Thoracic aorta (tissue), 2 donors: ENCODE data around the gene CEND1. TPM values are rescaled to one million over a fixed set of nuclear protein-coding genes. Genes with fewer than 3 reads are reported as not detected.

Experiments
- ATAC-seq: fragments of 150-250 bp; one replicate; pipeline ENCODE4 v1.8.0; 2017; ENCODE audit warnings: low read depth; ENCODE audit not compliant: insufficient number of reproducible peaks, low FRiP score
- DNase-seq: peaks from one replicate; pipeline ENCODE4 v3.0.0-alpha.2; 2020; ENCODE audit warnings: low spot score
- H3K27ac ChIP-seq, 2 donors: fragments of 200-600 bp; sonication (generic); 1 replicate in 1 of 2; 2 replicates in 1 of 2; pipeline ENCODE4 v1.5.1; 2016; ENCODE audit warnings: mild to moderate bottlenecking in 2 of 2, moderate library complexity in 2 of 2
- H3K27me3 ChIP-seq: fragments of 200-600 bp; sonication (generic); replicated peaks from 2 replicates; pipeline ENCODE4 v1.6.0; 2016; ENCODE audit warnings: mild to moderate bottlenecking; ENCODE audit not compliant: insufficient read depth
- H3K36me3 ChIP-seq: fragments of 200-600 bp; sonication (generic); one replicate; pipeline ENCODE4 v1.5.1; 2016
- H3K4me1 ChIP-seq, 2 donors: fragments of 200-600 bp; sonication (generic); 1 replicate in 1 of 2; 2 replicates in 1 of 2; pipeline versions ENCODE4 v1.5.1 to v1.6.0; 2016; ENCODE audit warnings: low read depth in 2 of 2, mild to moderate bottlenecking in 1 of 2; ENCODE audit not compliant: control insufficient read depth in 1 of 2
- H3K4me3 ChIP-seq: fragments of 200-600 bp; sonication (generic); 2 replicates; pipeline ENCODE4 v1.5.1; 2016; ENCODE audit warnings: mild to moderate bottlenecking
- H3K9me3 ChIP-seq: fragments of 200-600 bp; sonication (generic); 2 replicates; pipeline ENCODE4 v1.5.1; 2016
- total RNA-seq, 2 donors: library from RNA; depleted of rRNA; stranded (reverse); fragments of >200 nt; gene quantifications; one replicate each; pipeline versions ENCODE4 v1.1.0 to v1.2.3, GENCODE V29; 2016
- TF ChIP-seq, protein P1 (sequence below): fragments of 200-600 bp; sonication (generic); IDR thresholded peaks from one replicate; pipeline ENCODE4 v1.5.1; 2019; ENCODE audit warnings: antibody characterized with exemption

Gene CEND1
- total RNA-seq, 2 donors from 2014 or later, result not detected

DNA sequence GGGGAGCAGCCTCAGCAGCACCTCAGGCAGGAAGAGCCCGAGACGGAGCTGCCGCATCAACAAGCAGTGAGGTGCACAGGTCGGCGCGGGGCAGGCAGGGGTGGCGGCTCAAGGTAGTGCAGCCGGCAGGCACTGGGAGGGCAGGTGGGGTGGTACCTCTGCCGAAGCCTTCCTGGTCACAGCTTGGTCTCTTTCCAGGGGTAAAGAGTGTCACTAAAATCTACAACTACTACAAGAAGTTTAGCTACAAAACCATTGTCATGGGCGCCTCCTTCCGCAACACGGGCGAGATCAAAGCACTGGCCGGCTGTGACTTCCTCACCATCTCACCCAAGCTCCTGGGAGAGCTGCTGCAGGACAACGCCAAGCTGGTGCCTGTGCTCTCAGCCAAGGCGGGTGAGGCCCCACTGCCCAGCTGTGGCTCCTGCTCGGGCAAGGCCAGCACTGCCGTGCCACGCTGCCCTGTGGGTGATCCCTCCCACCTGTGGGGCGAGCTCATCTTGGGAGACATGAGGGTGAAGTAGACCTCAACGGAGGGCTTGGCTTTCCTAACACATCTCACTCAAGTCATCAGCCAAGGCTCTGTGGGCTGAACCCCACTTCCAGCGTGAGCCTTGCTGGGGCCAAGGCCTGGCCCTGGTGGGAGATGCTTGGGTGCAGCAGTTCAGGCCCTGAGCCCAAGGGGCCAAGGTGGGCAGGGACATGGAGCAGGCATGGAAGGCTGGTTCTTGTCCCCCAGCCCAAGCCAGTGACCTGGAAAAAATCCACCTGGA lies 26.2 kb downstream of the CEND1 start:
- Histone ChIP-seq H3K27ac (no peak overlapping the region), H3K4me1 (no peaks in the 10 kb centered on the region), H3K36me3 (peaks cover 39% of the 10 kb centered on the region), H3K4me3 (no peak overlapping the region), H3K9me3 (no peaks in the 10 kb centered on the region), H3K27me3 (no peaks in the 10 kb centered on the region)
- DNase-seq (no peak), ATAC-seq (no peak)
- TF ChIP-seq, protein P1, sequence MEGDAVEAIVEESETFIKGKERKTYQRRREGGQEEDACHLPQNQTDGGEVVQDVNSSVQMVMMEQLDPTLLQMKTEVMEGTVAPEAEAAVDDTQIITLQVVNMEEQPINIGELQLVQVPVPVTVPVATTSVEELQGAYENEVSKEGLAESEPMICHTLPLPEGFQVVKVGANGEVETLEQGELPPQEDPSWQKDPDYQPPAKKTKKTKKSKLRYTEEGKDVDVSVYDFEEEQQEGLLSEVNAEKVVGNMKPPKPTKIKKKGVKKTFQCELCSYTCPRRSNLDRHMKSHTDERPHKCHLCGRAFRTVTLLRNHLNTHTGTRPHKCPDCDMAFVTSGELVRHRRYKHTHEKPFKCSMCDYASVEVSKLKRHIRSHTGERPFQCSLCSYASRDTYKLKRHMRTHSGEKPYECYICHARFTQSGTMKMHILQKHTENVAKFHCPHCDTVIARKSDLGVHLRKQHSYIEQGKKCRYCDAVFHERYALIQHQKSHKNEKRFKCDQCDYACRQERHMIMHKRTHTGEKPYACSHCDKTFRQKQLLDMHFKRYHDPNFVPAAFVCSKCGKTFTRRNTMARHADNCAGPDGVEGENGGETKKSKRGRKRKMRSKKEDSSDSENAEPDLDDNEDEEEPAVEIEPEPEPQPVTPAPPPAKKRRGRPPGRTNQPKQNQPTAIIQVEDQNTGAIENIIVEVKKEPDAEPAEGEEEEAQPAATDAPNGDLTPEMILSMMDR, result no peak

DNA sequence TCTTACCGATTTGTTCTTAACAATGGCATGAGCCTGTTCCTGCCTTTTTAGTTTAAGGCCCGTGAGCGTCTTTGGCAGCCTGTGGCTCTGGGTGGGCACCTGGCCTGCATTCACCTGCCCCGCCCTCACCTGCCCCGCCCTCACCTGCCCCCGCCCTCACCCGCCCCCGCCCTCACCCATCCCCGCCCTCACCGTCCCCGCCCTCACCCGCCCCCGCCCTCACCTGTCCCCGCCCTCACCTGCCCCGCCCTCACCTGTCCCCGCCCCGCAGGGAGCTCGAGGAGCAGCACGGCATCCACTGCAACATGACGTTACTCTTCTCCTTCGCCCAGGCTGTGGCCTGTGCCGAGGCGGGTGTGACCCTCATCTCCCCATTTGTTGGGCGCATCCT lies 26.8 kb downstream of the CEND1 start:
- no peaks in the 10 kb centered on the region for H3K9me3 ChIP-seq
- TF ChIP-seq, protein P1, result no peak
- no peaks in the 10 kb centered on the region for H3K27me3 ChIP-seq
- ATAC-seq, result no peak
- H3K27ac ChIP-seq, result no peak overlapping the region
- no peak for DNase-seq
- H3K4me1 ChIP-seq, result no peaks in the 10 kb centered on the region
- H3K4me3 ChIP-seq, result no peak overlapping the region
- H3K36me3 ChIP-seq, result peaks cover 40% of the 10 kb centered on the region

DNA sequence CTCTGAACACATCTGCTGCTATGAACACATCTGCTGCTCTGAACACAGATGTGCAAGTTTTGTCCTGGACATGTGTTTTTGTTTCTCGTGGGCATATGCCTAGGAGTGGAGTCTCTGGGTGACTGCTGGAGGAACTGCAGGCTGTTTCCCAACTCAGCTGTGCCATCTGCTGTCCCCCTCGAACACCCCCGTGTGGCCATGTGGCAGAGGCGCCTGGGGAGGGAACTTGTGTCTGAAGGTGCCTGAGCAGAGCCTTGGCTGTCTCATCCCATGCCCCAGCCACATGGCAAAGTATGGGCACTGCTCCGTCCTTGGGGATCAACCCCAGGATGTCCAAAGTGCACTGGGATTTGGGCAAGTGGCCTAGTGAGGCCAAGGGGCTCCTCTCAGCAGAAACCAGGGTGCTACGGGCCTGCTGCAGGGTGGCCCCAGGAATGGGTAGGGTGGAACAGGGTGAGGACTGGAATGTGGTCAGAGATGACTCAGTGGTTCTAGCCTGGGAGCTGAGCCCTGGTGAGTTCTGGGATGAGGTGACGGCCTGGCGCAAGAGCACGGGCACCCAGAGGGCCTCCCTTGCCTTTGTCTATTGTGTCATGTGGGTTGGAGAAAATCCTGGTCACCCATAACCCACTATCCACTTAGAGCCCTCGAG lies 27.3 kb downstream of the CEND1 start:
- H3K9me3 ChIP-seq, result no peaks in the 10 kb centered on the region
- no peak overlapping the region for H3K4me3 ChIP-seq
- no peaks in the 10 kb centered on the region for H3K27me3 ChIP-seq
- peaks cover 42% of the 10 kb centered on the region for H3K36me3 ChIP-seq
- TF ChIP-seq, protein P1, result no peak
- H3K4me1 ChIP-seq, result no peaks in the 10 kb centered on the region
- no peak overlapping the region for H3K27ac ChIP-seq
- no peak for ATAC-seq
- no peak for DNase-seq

DNA sequence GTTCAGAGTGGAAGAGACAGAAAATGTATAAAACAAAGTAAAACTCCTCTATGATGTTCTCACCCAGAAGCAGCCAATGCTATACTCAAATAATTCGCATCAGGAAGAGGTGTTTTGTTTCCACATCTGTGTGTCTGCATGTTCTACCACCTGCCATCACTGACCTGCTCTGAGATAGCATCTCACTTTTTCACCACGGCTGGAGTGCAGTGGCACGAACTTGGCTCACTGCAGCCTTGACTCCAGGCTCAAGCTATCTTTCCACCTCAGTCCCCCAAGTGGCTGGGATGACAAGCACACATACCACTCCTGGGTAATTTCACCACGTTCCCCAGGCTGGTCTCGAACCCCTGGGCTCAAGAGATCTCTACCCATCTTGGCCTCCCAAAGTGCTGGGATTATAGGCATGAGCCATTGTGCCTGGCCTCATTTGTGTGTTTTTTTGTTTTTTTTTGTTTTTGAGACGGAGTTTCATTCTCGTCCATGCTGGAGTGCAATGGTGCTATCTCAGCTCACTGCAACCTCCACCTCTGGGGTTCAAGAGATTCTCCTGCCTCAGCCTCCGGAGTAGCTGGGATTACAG lies 28.3 kb downstream of the CEND1 start:
- H3K27ac ChIP-seq, result no peak overlapping the region
- peaks cover 49% of the 10 kb centered on the region for H3K36me3 ChIP-seq
- no peaks in the 10 kb centered on the region for H3K4me1 ChIP-seq
- H3K9me3 ChIP-seq, result no peaks in the 10 kb centered on the region
- TF ChIP-seq, protein P1, result no peak
- no peaks in the 10 kb centered on the region for H3K27me3 ChIP-seq
- no peak for ATAC-seq
- DNase-seq, result no peak
- H3K4me3 ChIP-seq, result no peak overlapping the region

DNA sequence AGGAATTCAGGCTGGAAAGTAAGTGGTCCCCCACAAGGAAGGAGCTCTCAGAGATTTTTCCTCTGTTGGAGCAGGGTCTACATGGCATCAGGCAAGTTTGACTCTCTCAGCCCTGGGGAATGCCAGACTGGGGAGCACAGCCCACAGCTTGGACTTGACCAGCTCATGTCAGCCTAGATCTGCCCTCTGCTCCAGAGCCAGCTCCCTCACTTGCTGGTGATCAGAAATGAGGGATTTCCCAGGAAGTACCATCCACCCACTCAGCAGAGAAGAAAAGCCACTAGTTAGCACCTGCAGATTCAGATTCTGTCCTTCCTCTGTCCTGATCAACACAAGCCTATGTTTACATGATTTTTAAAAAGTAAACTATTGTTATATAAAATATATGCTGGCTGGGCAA lies 29.7 kb downstream of the CEND1 start:
- peaks cover 47% of the 10 kb centered on the region for H3K36me3 ChIP-seq
- H3K4me1 ChIP-seq, result no peaks in the 10 kb centered on the region
- H3K9me3 ChIP-seq, result no peaks in the 10 kb centered on the region
- ATAC-seq (no peak), DNase-seq (no peak)
- no peak overlapping the region for H3K27ac ChIP-seq
- TF ChIP-seq, protein P1, result no peak
- H3K27me3 ChIP-seq, result no peaks in the 10 kb centered on the region
- H3K4me3 ChIP-seq, result no peak overlapping the region
